Liver (tissue), 9 donors: ENCODE results near the gene TRPV4. TPM values are rescaled to one million over a fixed set of nuclear protein-coding genes. Genes with fewer than 3 reads are reported as not detected.

Experiments used
- DNase-seq: peaks from one replicate; pipeline ENCODE4 v3.0.0-alpha.2; 2017; ENCODE audit warnings: low spot score
- H3K27ac ChIP-seq, 2 donors: one replicate each; pipeline ENCODE4 v1.7.0; 2013; ENCODE audit warnings: inconsistent platforms in 2 of 2, low read length in 2 of 2, control low read depth in 1 of 2, low read depth in 1 of 2, mild to moderate bottlenecking in 1 of 2
- H3K27me3 ChIP-seq, 4 donors: one replicate each; pipeline versions ENCODE4 v1.6.1 to v1.7.0; 2013; ENCODE audit warnings: low read length in 3 of 4, inconsistent platforms in 1 of 4, mild to moderate bottlenecking in 1 of 4, moderate library complexity in 1 of 4; ENCODE audit not compliant: control insufficient read depth in 4 of 4, insufficient read depth in 4 of 4
- H3K36me3 ChIP-seq, 4 donors: one replicate each; pipeline versions ENCODE4 v1.6.1 to v1.7.0; 2013; ENCODE audit warnings: low read length in 3 of 4, mild to moderate bottlenecking in 3 of 4, low read depth in 1 of 4, moderate library complexity in 1 of 4; ENCODE audit not compliant: control insufficient read depth in 4 of 4, insufficient read depth in 3 of 4
- H3K4me1 ChIP-seq, 4 donors: one replicate each; pipeline versions ENCODE4 v1.6.1 to v1.7.0; 2013; ENCODE audit warnings: low read length in 3 of 4, mild to moderate bottlenecking in 3 of 4, moderate library complexity in 1 of 4; ENCODE audit not compliant: control insufficient read depth in 4 of 4, insufficient read depth in 4 of 4
- H3K4me3 ChIP-seq, 3 donors: one replicate each; pipeline versions ENCODE4 v1.6.1 to v1.7.0; 2013; ENCODE audit warnings: low read length in 3 of 3, control low read depth in 1 of 3, low read depth in 1 of 3, mild to moderate bottlenecking in 1 of 3
- H3K9ac ChIP-seq, 2 donors: one replicate each; pipeline ENCODE4 v1.7.0; 2013; ENCODE audit warnings: low read length in 2 of 2, mild to moderate bottlenecking in 2 of 2, moderate library complexity in 2 of 2, control low read depth in 1 of 2, low read depth in 1 of 2
- H3K9me3 ChIP-seq, 4 donors: one replicate each; pipeline versions ENCODE4 v1.6.1 to v1.7.0; 2013; ENCODE audit warnings: low read length in 3 of 4; ENCODE audit not compliant: control insufficient read depth in 4 of 4
- CTCF ChIP-seq: fragments of 150-350 bp; IDR thresholded peaks from 2 replicates; pipeline ENCODE4 v1.5.1; 2017; ENCODE audit warnings: improper control_type of control experiment, low read depth, low read length; ENCODE audit not compliant: missing input control
- EGR1 ChIP-seq, 2 donors: IDR thresholded peaks; 2 replicates each; pipeline ENCODE4 v1.6.1; 2016 to 2018; ENCODE audit warnings: antibody characterized with exemption in 2 of 2, low read depth in 2 of 2
- FOXA1 ChIP-seq: IDR thresholded peaks from 2 replicates; pipeline ENCODE4 v1.6.1; 2016; ENCODE audit warnings: antibody characterized with exemption
- FOXA2 ChIP-seq: IDR thresholded peaks from 2 replicates; pipeline ENCODE4 v1.6.1; 2016; ENCODE audit warnings: antibody characterized with exemption
- HNF4A ChIP-seq, 2 donors: conservative IDR thresholded peaks; 2 replicates each; pipeline ENCODE4 v1.6.1; 2016; ENCODE audit warnings: antibody characterized with exemption in 2 of 2, mild to moderate bottlenecking in 2 of 2
- JUND ChIP-seq, 2 donors: IDR thresholded peaks; 2 replicates each; pipeline ENCODE4 v1.6.1; 2016; ENCODE audit warnings: antibody characterized with exemption in 2 of 2
- NR2F2 ChIP-seq: IDR thresholded peaks from 2 replicates; pipeline ENCODE4 v1.6.1; 2016; ENCODE audit warnings: antibody characterized with exemption
- REST ChIP-seq: IDR thresholded peaks from 2 replicates; pipeline ENCODE4 v1.6.1; 2016; ENCODE audit warnings: antibody characterized with exemption, mild to moderate bottlenecking
- RXRA ChIP-seq, 2 donors: IDR thresholded peaks; 2 replicates each; pipeline ENCODE4 v1.6.1; 2017 to 2018; ENCODE audit warnings: antibody characterized with exemption in 2 of 2, mild to moderate bottlenecking in 1 of 2
- SP1 ChIP-seq: IDR thresholded peaks from 2 replicates; pipeline ENCODE4 v1.6.1; 2018; ENCODE audit warnings: antibody characterized with exemption, mild to moderate bottlenecking
- TAF1 ChIP-seq: conservative IDR thresholded peaks from 2 replicates; pipeline ENCODE4 v1.6.1; 2016; ENCODE audit warnings: antibody characterized with exemption, mild to moderate bottlenecking
- YY1 ChIP-seq: IDR thresholded peaks from 2 replicates; pipeline ENCODE4 v1.6.1; 2016; ENCODE audit warnings: antibody characterized with exemption, mild to moderate bottlenecking
- WGBS: extraction: QIAGEN DNeasy Blood & Tissue Kit; methylation state at CpG from one replicate; pipeline ENCODE4 v1.1.7; 2013; 5-methylcytosine and 5-hydroxymethylcytosine counted together
- polyA plus RNA-seq, 2 donors: library from polyadenylated mRNA; stranded (reverse) in 1 of 2; unstranded in 1 of 2; fragments of 200-250 nt in 1 of 2; fragments of >200 nt in 1 of 2; fragmentation: Nextera tagmentation in 1 of 2; extraction: Ambion mirVana in 1 of 2; gene quantifications; one replicate each; pipeline versions ENCODE4 v1.2.1 to v1.2.3, GENCODE V29; 2013 to 2015
- total RNA-seq, 2 donors: library from RNA; depleted of rRNA; stranded (reverse); fragments of >200 nt; gene quantifications; one replicate each; pipeline ENCODE4 v1.2.3, GENCODE V29; 2014
- TF ChIP-seq, protein P1 (sequence below): IDR thresholded peaks from 2 replicates; pipeline ENCODE4 v1.6.1; 2016; ENCODE audit warnings: antibody characterized with exemption
- TF ChIP-seq, protein P2 (sequence below): IDR thresholded peaks from 2 replicates; pipeline ENCODE4 v1.6.1; 2016; ENCODE audit warnings: antibody characterized with exemption
- TF ChIP-seq, protein P3 (sequence below): IDR thresholded peaks from 2 replicates; pipeline ENCODE4 v1.6.1; 2016; ENCODE audit warnings: antibody characterized with exemption
- donor health status: healthy.
- donor health status: healthy.
- donor health status: healthy.
- donor health status: healthy.
- donor health status: healthy.

The TRPV4 gene
- total and polyA plus RNA-seq, 4 donors: 1.3 to 9.6 (median 3.9) TPM

GRCh38 chr12:109736552-109737108 lies 96.6 kb downstream of the TRPV4 start:
- H3K27ac ChIP-seq: no peak overlapping the region

GRCh38 chr12:109735825-109736551 lies 97.2 kb downstream of the TRPV4 start:
- no peaks in the 10 kb centered on the region for H3K36me3 ChIP-seq
- DNase-seq: no peak
- TF ChIP-seq CTCF: no peak
- peak in 1 of 2 donors; percentile 58 for TF ChIP-seq RXRA (IDR thresholded peaks at IDR 0.05)
- no peak for TF ChIP-seq EGR1 (IDR thresholded peaks at IDR 0.05; ENCODE audit: low read depth in 2 of 2)
- TF ChIP-seq YY1: no peak
- TF ChIP-seq, protein P1, sequence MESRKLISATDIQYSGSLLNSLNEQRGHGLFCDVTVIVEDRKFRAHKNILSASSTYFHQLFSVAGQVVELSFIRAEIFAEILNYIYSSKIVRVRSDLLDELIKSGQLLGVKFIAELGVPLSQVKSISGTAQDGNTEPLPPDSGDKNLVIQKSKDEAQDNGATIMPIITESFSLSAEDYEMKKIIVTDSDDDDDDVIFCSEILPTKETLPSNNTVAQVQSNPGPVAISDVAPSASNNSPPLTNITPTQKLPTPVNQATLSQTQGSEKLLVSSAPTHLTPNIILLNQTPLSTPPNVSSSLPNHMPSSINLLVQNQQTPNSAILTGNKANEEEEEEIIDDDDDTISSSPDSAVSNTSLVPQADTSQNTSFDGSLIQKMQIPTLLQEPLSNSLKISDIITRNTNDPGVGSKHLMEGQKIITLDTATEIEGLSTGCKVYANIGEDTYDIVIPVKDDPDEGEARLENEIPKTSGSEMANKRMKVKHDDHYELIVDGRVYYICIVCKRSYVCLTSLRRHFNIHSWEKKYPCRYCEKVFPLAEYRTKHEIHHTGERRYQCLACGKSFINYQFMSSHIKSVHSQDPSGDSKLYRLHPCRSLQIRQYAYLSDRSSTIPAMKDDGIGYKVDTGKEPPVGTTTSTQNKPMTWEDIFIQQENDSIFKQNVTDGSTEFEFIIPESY: no peak
- TF ChIP-seq FOXA1: no peak
- no peak for TF ChIP-seq SP1
- TF ChIP-seq NR2F2: no peak
- peak; percentile 37 for TF ChIP-seq REST
- TF ChIP-seq, protein P2, sequence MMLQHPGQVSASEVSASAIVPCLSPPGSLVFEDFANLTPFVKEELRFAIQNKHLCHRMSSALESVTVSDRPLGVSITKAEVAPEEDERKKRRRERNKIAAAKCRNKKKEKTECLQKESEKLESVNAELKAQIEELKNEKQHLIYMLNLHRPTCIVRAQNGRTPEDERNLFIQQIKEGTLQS: no peak
- TF ChIP-seq, protein P3, sequence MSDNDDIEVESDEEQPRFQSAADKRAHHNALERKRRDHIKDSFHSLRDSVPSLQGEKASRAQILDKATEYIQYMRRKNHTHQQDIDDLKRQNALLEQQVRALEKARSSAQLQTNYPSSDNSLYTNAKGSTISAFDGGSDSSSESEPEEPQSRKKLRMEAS: no peak
- TF ChIP-seq JUND (IDR thresholded peaks at IDR 0.05): no peak
- TF ChIP-seq HNF4A (conservative IDR thresholded peaks at IDR 0.05): peak; percentile 54 to 73
- no peak for TF ChIP-seq TAF1
- no peak for TF ChIP-seq FOXA2
- no peak overlapping the region for H3K4me3 ChIP-seq
- no peaks in the 10 kb centered on the region for H3K9me3 ChIP-seq
- WGBS: 60% methylated on average over 9 of the region's 9 CpGs
- H3K9ac ChIP-seq: no peak overlapping the region
- no peak overlapping the region for H3K27ac ChIP-seq
- H3K27me3 ChIP-seq: no peaks in the 10 kb centered on the region
- H3K4me1 ChIP-seq: peaks cover 18 to 51% (median 42%) of the 10 kb centered on the region in 4 donors

More at GRCh38 chr12:109736552-109737108, 96.6 kb downstream of the TRPV4 start:
- H3K36me3 ChIP-seq: no peaks in the 10 kb centered on the region
- no peaks in the 10 kb centered on the region for H3K27me3 ChIP-seq
- 65% methylated on average over 12 of the region's 12 CpGs for WGBS
- no peak overlapping the region for H3K4me3 ChIP-seq
- TF ChIP-seq REST (peak; percentile 96), RXRA (IDR thresholded peaks at IDR 0.05) (no peak)
- peaks cover 20 to 54% (median 45%) of the 10 kb centered on the region in 4 donors for H3K4me1 ChIP-seq
- DNase-seq: peak; percentile 65
- H3K9ac ChIP-seq: no peak overlapping the region
- no peaks in the 10 kb centered on the region for H3K9me3 ChIP-seq
